Endodermal cell (in vitro differentiated cells): Measurements from ENCODE around the gene PPFIA4. TPM values are rescaled to one million over a fixed set of nuclear protein-coding genes. Genes with fewer than 3 reads are reported as not detected.

Experiments
- DNase-seq: peaks from one replicate; pipeline ENCODE4 v3.0.0-alpha.2; 2017
- H3K27ac ChIP-seq: 2 replicates; pipeline ENCODE4 v1.5.1; 2013; ENCODE audit warnings: mild to moderate bottlenecking, low read depth, low read length, moderate library complexity
- H3K27me3 ChIP-seq: 2 replicates; pipeline ENCODE4 v1.6.1; 2013; ENCODE audit warnings: mild to moderate bottlenecking, low read length, moderate library complexity; ENCODE audit not compliant: insufficient read depth, control insufficient read depth, poor library complexity, severe bottlenecking
- H3K36me3 ChIP-seq: 2 replicates; pipeline ENCODE4 v1.7.0; 2013; ENCODE audit warnings: mild to moderate bottlenecking, low read length, moderate library complexity; ENCODE audit not compliant: control insufficient read depth, insufficient read depth
- H3K4me1 ChIP-seq: one replicate; pipeline ENCODE4 v1.7.0; 2013; ENCODE audit warnings: low read length; ENCODE audit not compliant: control insufficient read depth, insufficient read depth
- H3K4me3 ChIP-seq: 2 replicates; pipeline ENCODE4 v1.5.1; 2013; ENCODE audit warnings: mild to moderate bottlenecking, low read length, moderate library complexity
- H3K9ac ChIP-seq: 2 replicates; pipeline ENCODE4 v1.6.1; 2013; ENCODE audit warnings: mild to moderate bottlenecking, low read length, moderate library complexity; ENCODE audit not compliant: poor library complexity, severe bottlenecking; ENCODE audit errors: extremely low read depth
- H3K9me3 ChIP-seq: 2 replicates; pipeline ENCODE4 v1.6.1; 2013; ENCODE audit warnings: mild to moderate bottlenecking, low read length, moderate library complexity; ENCODE audit not compliant: control insufficient read depth
- H3K27ac Mint-ChIP-seq: 2 replicates; pipeline ENCODE4 v1.8.0; 2020; ENCODE audit warnings: mixed read lengths
- H3K27me3 Mint-ChIP-seq: 2 replicates; pipeline ENCODE4 v1.8.0; 2021; ENCODE audit warnings: mild to moderate bottlenecking, mixed read lengths; ENCODE audit not compliant: insufficient read depth
- H3K36me3 Mint-ChIP-seq: 2 replicates; pipeline ENCODE4 v1.8.0; 2020; ENCODE audit warnings: low read depth, mixed read lengths
- H3K4me1 Mint-ChIP-seq: 2 replicates; pipeline ENCODE4 v1.8.0; 2020; ENCODE audit warnings: mixed read lengths
- H3K4me3 Mint-ChIP-seq: 2 replicates; pipeline ENCODE4 v1.8.0; 2020; ENCODE audit warnings: mild to moderate bottlenecking, moderate library complexity, mixed read lengths
- H3K9me3 Mint-ChIP-seq: 2 replicates; pipeline ENCODE4 v1.8.0; 2020; ENCODE audit warnings: mild to moderate bottlenecking, mixed read lengths
- CTCF ChIP-seq: fragments of 200-600 bp; sonication (generic); conservative IDR thresholded peaks from 2 replicates; pipeline ENCODE4 v1.5.0; 2021; ENCODE audit warnings: antibody characterized with exemption, mild to moderate bottlenecking
- WGBS, 2 experiments: methylation state at CpG; one replicate each; pipeline versions ENCODE4 v1.1.5 to v1.1.7; 2013; ENCODE audit warnings: missing lambda C conversion rate in 2 of 2, mixed read lengths in 1 of 2; ENCODE audit not compliant: insufficient coverage in 1 of 2, insufficient read length in 1 of 2; 5-methylcytosine and 5-hydroxymethylcytosine counted together
- total RNA-seq, 2 donors: library from RNA; stranded (reverse); fragmentation: NEBNext Ultra II Directional in 1 of 2; extraction: Animal tissue kit (Norgen Biotek cat#: 25700) in 1 of 2; gene quantifications; 2 replicates in 1 of 2; 3 replicates in 1 of 2; pipeline ENCODE4 v1.2.1, GENCODE V29; 2021

Gene PPFIA4
- total RNA-seq, 2 donors from 2014 or later = 8.4 to 12.1 TPM

- Mint-ChIP-seq H3K27ac (peak within 1 kb of the TSS; percentile 98), H3K27me3 (no peaks in the 10 kb centered on the region), H3K4me1 (peaks cover 20% of the 10 kb centered on the region), H3K36me3 (peaks cover 31% of the 10 kb centered on the region), H3K4me3 (peak within 1 kb of the TSS; percentile 93), H3K9me3 (peaks cover 2% of the 10 kb centered on the region)
- Histone ChIP-seq H3K4me1 (no peaks in the 10 kb centered on the region), H3K27ac (peak within 1 kb of the TSS; percentile 67), H3K4me3 (peak within 1 kb of the TSS; percentile 98), H3K9me3 (peaks cover 10% of the 10 kb centered on the region), H3K36me3 (peaks cover 38% of the 10 kb centered on the region), H3K9ac (peak within 1 kb of the TSS; percentile 95), H3K27me3 (no peaks in the 10 kb centered on the region)
- 0% methylated on average over 40 to 78 of the region's 78 CpGs for WGBS, 2 experiments
- no peak for TF ChIP-seq CTCF
- DNase-seq = peak; percentile 99
These were observed 19.1 kb upstream of the PPFIA4 start, which contains the start of gene TMEM183A for GRCh38 chr1:203006948-203007871. Gene TMEM183A (plus strand): TSS chr1:203007374. CDS start chr1:203007466, 92 bp downstream.

- H3K27me3 Mint-ChIP-seq = no peaks in the 10 kb centered on the region
- 97 to 100% methylated on average over 1 to 3 of the region's 3 CpGs for WGBS, 2 experiments
- no peaks in the 10 kb centered on the region for H3K27me3 ChIP-seq
- H3K9me3 ChIP-seq = peaks cover 10% of the 10 kb centered on the region
- H3K27ac Mint-ChIP-seq = no peak overlapping the region
- peaks cover 20% of the 10 kb centered on the region for H3K4me1 Mint-ChIP-seq
- H3K4me3 ChIP-seq = peak overlapping the region; percentile 98
- H3K9ac ChIP-seq = no peak overlapping the region
- no peak for TF ChIP-seq CTCF
- H3K9me3 Mint-ChIP-seq = peaks cover 2% of the 10 kb centered on the region
- peaks cover 54% of the 10 kb centered on the region for H3K36me3 ChIP-seq
- no peaks in the 10 kb centered on the region for H3K4me1 ChIP-seq
- no peak overlapping the region for H3K27ac ChIP-seq
- peak overlapping the region; percentile 93 for H3K4me3 Mint-ChIP-seq
- H3K36me3 Mint-ChIP-seq = peaks cover 49% of the 10 kb centered on the region
- no peak for DNase-seq
These were observed 17.1 kb upstream of the PPFIA4 start for GRCh38 chr1:203009185-203009584.

- no peak overlapping the region for H3K4me3 ChIP-seq
- no peak overlapping the region for H3K9ac ChIP-seq
- 94 to 99% methylated on average over 5 of the region's 5 CpGs for WGBS, 2 experiments
- Mint-ChIP-seq H3K9me3 (peaks cover 2% of the 10 kb centered on the region), H3K4me1 (peaks cover 6% of the 10 kb centered on the region), H3K4me3 (no peak overlapping the region), H3K36me3 (peaks cover 73% of the 10 kb centered on the region), H3K27me3 (no peaks in the 10 kb centered on the region), H3K27ac (no peak overlapping the region)
- H3K4me1 ChIP-seq = no peaks in the 10 kb centered on the region
- H3K36me3 ChIP-seq = peaks cover 78% of the 10 kb centered on the region
- no peaks in the 10 kb centered on the region for H3K27me3 ChIP-seq
- DNase-seq = no peak
- no peak overlapping the region for H3K27ac ChIP-seq
- no peak for TF ChIP-seq CTCF
- H3K9me3 ChIP-seq = peaks cover 18% of the 10 kb centered on the region
These were observed 14.7 kb upstream of the PPFIA4 start for GRCh38 chr1:203011582-203011981.
